HG03575 (cell line): ENCODE data around the gene PPA2.

Experiments
- ATAC-seq: cut with Tn5 transposase; IDR thresholded peaks from one replicate; pipeline ENCODE4 v1.9.1; 2021; ENCODE audit not compliant: unreplicated experiment, insufficient number of reproducible peaks, low FRiP score; ENCODE audit errors: extremely low read depth

Gene PPA2

GRCh38 chr4:105345838-105346237 lies 128.0 kb downstream of the PPA2 start:
- ATAC-seq, result no peak

- no peak for ATAC-seq
These were observed 128.5 kb downstream of the PPA2 start for GRCh38 chr4:105345358-105345757.

- no peak for ATAC-seq
These were observed 129.7 kb downstream of the PPA2 start for GRCh38 chr4:105344141-105344540.

GRCh38 chr4:105343146-105343931 lies 130.5 kb downstream of the PPA2 start:
- ATAC-seq, result no peak

- ATAC-seq, result no peak
These were observed 144.8 kb downstream of the PPA2 start for GRCh38 chr4:105329081-105329480.

- ATAC-seq, result no peak
These were observed 145.9 kb downstream of the PPA2 start for GRCh38 chr4:105327956-105328355.

- ATAC-seq, result no peak
These were observed 146.6 kb downstream of the PPA2 start for GRCh38 chr4:105327222-105327621.
